NCI-H524 treated with DMSO at 0.1 percent for 48 hours (cell line): Measurements from ENCODE around the gene MCUB.

Experiments used
- DNase-seq: peaks from one replicate; lab custom pipeline; 2025; lab: John Stamatoyannopoulos, UW

Gene MCUB

GRCh38 chr4:109729718-109730618, 169.9 kb downstream of the MCUB start, which contains the start of gene PLA2G12A:
TSS of gene PLA2G12A (minus strand) at chr4:109730070. CDS start at chr4:109729809, 261 bp downstream.
- no peak for DNase-seq

GRCh38 chr4:109730619-109731545, 170.8 kb downstream of the MCUB start:
- no peak for DNase-seq

- no peak for DNase-seq
These were observed 173.7 kb downstream of the MCUB start for GRCh38 chr4:109733728-109734127.

- DNase-seq, result peak; percentile 2
These were observed 175.7 kb downstream of the MCUB start for GRCh38 chr4:109735566-109736365.
